Measurements from ENCODE around the gene LDB1.

LDB1 gene

GRCh38 chr10:102059987-102060386 lies 60.2 kb downstream of the LDB1 start:
- TF ChIP-seq CTCF (IDR thresholded peaks at IDR 0.05; ENCODE audit: borderline replicate concordance, insufficient read depth, low read depth, low read length), result no peak
- no peak overlapping the region for H3K4me3 ChIP-seq (ENCODE audit: low read depth, low read length)

Measured in GM12875 (cell line).